NT2/D1 (cell line): Measurements from ENCODE around the gene ANKRD22.

Source experiments
- SUZ12 ChIP-seq: IDR thresholded peaks from 2 replicates; pipeline ENCODE4 v1.6.1; 2011; ENCODE audit not compliant: insufficient read length, insufficient read depth; ENCODE audit errors: extremely low read depth
- YY1 ChIP-seq: IDR thresholded peaks from 2 replicates; pipeline ENCODE4 v1.6.1; 2011; ENCODE audit not compliant: insufficient read length, insufficient read depth
- ZNF274 ChIP-seq: IDR thresholded peaks from 2 replicates; pipeline ENCODE4 v1.6.1; 2011; ENCODE audit warnings: mild to moderate bottlenecking, low read depth, low read length

DNA sequence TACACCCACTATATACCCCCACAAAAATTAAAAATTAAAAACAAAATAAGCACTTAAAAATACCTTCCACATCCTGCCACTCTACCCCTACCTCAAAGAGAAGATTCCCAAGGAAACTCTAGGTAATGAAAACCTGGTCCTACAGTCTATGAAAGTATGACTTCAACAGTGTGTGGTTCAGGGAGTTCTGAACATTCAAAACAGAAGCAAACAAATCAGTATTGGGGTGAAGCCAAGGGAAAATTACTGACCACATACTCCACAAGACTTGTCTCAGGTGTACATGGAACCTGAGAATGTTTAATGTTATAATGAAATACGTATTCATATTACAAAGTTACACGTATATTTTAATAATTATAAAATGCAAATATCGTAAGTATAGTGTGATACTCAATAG lies 69.4 kb downstream of the ANKRD22 start:
- TF ChIP-seq SUZ12, result no peak
- TF ChIP-seq ZNF274, result no peak
- TF ChIP-seq YY1, result no peak
